ENCODE data around the gene PNISR.

The PNISR gene

GRCh38 chr6:99434702-99435530, 9.8 kb upstream of the PNISR start:
- ATAC-seq: peak; percentile 75
- no peak for TF ChIP-seq OSR1 (CRISPR knock-in tag; IDR thresholded peaks at IDR 0.05)
- TF ChIP-seq, protein P1, sequence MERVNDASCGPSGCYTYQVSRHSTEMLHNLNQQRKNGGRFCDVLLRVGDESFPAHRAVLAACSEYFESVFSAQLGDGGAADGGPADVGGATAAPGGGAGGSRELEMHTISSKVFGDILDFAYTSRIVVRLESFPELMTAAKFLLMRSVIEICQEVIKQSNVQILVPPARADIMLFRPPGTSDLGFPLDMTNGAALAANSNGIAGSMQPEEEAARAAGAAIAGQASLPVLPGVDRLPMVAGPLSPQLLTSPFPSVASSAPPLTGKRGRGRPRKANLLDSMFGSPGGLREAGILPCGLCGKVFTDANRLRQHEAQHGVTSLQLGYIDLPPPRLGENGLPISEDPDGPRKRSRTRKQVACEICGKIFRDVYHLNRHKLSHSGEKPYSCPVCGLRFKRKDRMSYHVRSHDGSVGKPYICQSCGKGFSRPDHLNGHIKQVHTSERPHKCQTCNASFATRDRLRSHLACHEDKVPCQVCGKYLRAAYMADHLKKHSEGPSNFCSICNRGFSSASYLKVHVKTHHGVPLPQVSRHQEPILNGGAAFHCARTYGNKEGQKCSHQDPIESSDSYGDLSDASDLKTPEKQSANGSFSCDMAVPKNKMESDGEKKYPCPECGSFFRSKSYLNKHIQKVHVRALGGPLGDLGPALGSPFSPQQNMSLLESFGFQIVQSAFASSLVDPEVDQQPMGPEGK (CRISPR knock-in tag; IDR thresholded peaks at IDR 0.05; ENCODE audit: borderline replicate concordance): no peak

DNA sequence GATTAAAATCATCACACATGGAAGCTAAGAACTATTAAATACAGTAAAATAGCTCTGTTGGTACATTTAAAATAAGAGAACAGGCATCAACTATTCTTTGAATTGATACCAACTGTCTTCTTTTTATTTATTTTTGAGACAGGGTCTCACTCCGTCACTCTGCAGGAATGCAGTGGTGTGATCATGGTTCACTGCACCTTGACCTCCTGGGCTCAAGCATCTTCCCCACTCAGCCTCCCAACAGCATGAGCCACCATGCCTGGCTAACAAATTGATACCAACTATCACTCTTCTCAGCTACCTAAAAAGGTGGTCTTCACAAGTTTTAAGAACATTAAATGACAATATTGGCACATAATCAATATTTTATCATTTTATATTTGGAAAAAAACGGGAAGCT, 7.8 kb upstream of the PNISR start:
- TF ChIP-seq TOX (CRISPR knock-in tag; IDR thresholded peaks at IDR 0.05; ENCODE audit: borderline replicate concordance): no peak
- TF ChIP-seq TCF4 (CRISPR knock-in tag; IDR thresholded peaks at IDR 0.05; ENCODE audit: borderline replicate concordance): no peak
- no peak for TF ChIP-seq ZFP30 (CRISPR knock-in tag; IDR thresholded peaks at IDR 0.05)
- no peak for TF ChIP-seq ARNTL (CRISPR knock-in tag; IDR thresholded peaks at IDR 0.05; ENCODE audit: borderline replicate concordance, low read depth)
- TF ChIP-seq ZNF8 (CRISPR knock-in tag; IDR thresholded peaks at IDR 0.05): no peak
- no peak for TF ChIP-seq GLIS3 (CRISPR knock-in tag; IDR thresholded peaks at IDR 0.05)
- no peak for TF ChIP-seq OSR1 (CRISPR knock-in tag; IDR thresholded peaks at IDR 0.05)
- TF ChIP-seq BACH2 (CRISPR knock-in tag; IDR thresholded peaks at IDR 0.05; ENCODE audit: borderline replicate concordance): no peak
- no peak for TF ChIP-seq CSRNP3 (CRISPR knock-in tag; IDR thresholded peaks at IDR 0.05)
- no peak for TF ChIP-seq ISL1 (CRISPR knock-in tag; IDR thresholded peaks at IDR 0.05)
- no peak for TF ChIP-seq CSDC2 (CRISPR knock-in tag; IDR thresholded peaks at IDR 0.05)
- no peak for TF ChIP-seq TSHZ2 (CRISPR knock-in tag; IDR thresholded peaks at IDR 0.05)
- TF ChIP-seq ZNF565 (CRISPR knock-in tag; conservative IDR thresholded peaks at IDR 0.05; ENCODE audit: low read depth): no peak
- TF ChIP-seq PPARA (CRISPR knock-in tag; IDR thresholded peaks at IDR 0.05; ENCODE audit: borderline replicate concordance): no peak
- TF ChIP-seq, protein P2, sequence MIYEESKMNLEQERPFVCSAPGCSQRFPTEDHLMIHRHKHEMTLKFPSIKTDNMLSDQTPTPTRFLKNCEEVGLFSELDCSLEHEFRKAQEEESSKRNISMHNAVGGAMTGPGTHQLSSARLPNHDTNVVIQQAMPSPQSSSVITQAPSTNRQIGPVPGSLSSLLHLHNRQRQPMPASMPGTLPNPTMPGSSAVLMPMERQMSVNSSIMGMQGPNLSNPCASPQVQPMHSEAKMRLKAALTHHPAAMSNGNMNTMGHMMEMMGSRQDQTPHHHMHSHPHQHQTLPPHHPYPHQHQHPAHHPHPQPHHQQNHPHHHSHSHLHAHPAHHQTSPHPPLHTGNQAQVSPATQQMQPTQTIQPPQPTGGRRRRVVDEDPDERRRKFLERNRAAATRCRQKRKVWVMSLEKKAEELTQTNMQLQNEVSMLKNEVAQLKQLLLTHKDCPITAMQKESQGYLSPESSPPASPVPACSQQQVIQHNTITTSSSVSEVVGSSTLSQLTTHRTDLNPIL (CRISPR knock-in tag; IDR thresholded peaks at IDR 0.05; ENCODE audit: low read depth): no peak
- TF ChIP-seq ZC3H10 (CRISPR knock-in tag; IDR thresholded peaks at IDR 0.05): no peak
- TF ChIP-seq, protein P1 (CRISPR knock-in tag; IDR thresholded peaks at IDR 0.05; ENCODE audit: borderline replicate concordance): no peak
- TF ChIP-seq ZNF70 (CRISPR knock-in tag; IDR thresholded peaks at IDR 0.05): no peak
- no peak for TF ChIP-seq ZFP3 (CRISPR knock-in tag; IDR thresholded peaks at IDR 0.05)
- TF ChIP-seq ESRRG (CRISPR knock-in tag; IDR thresholded peaks at IDR 0.05): no peak
- ATAC-seq: no peak

DNA sequence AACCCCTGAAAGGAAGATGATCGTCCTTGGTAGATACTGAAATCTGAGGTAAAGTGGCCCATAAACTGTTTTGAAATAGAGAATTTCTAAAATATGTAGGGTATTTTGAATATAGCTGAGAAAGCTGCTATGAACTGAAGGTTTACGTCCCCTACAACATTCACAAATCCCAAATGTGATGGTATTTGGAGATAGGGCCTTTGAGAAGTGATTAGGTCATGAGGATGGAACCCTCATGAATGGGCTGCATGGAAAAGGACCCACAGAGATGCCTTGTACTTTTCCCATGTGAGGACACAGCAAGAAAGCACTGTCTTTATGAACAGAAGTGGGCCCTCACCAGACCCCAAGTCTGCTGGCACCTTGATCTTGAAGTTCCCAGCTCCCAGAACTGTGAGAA, 6.8 kb upstream of the PNISR start:
- no peak for ATAC-seq
- TF ChIP-seq BACH2 (CRISPR knock-in tag; IDR thresholded peaks at IDR 0.05; ENCODE audit: borderline replicate concordance) (no peak), GLIS3 (CRISPR knock-in tag; IDR thresholded peaks at IDR 0.05) (no peak), ISL1 (CRISPR knock-in tag; IDR thresholded peaks at IDR 0.05) (no peak), PPARA (CRISPR knock-in tag; IDR thresholded peaks at IDR 0.05; ENCODE audit: borderline replicate concordance) (no peak), OSR1 (CRISPR knock-in tag; IDR thresholded peaks at IDR 0.05) (no peak), ZNF565 (CRISPR knock-in tag; conservative IDR thresholded peaks at IDR 0.05; ENCODE audit: low read depth) (no peak), ZC3H10 (CRISPR knock-in tag; IDR thresholded peaks at IDR 0.05) (no peak), ZNF70 (CRISPR knock-in tag; IDR thresholded peaks at IDR 0.05) (no peak), ZNF8 (CRISPR knock-in tag; IDR thresholded peaks at IDR 0.05) (no peak), ZFP30 (CRISPR knock-in tag; IDR thresholded peaks at IDR 0.05) (no peak)
- TF ChIP-seq, protein P3, sequence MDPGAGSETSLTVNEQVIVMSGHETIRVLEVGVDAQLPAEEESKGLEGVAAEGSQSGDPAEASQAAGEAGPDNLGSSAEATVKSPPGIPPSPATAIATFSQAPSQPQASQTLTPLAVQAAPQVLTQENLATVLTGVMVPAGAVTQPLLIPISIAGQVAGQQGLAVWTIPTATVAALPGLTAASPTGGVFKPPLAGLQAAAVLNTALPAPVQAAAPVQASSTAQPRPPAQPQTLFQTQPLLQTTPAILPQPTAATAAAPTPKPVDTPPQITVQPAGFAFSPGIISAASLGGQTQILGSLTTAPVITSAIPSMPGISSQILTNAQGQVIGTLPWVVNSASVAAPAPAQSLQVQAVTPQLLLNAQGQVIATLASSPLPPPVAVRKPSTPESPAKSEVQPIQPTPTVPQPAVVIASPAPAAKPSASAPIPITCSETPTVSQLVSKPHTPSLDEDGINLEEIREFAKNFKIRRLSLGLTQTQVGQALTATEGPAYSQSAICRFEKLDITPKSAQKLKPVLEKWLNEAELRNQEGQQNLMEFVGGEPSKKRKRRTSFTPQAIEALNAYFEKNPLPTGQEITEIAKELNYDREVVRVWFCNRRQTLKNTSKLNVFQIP (CRISPR knock-in tag; IDR thresholded peaks at IDR 0.05; ENCODE audit: borderline replicate concordance, low read depth): no peak
- TF ChIP-seq, protein P2 (CRISPR knock-in tag; IDR thresholded peaks at IDR 0.05; ENCODE audit: low read depth): no peak
